Left cardiac atrium (tissue), 4 donors: ENCODE results near the gene DBF4. TPM values are rescaled to one million over a fixed set of nuclear protein-coding genes. Genes with fewer than 3 reads are reported as not detected.
"Not testable (repeated sequence)": the region's sequence is repeated elsewhere in the genome, so short reads cannot be mapped to it uniquely, and the experiment has no call there.

Source experiments
- ATAC-seq, 2 donors: fragments of 200-7000 bp; cut with Tn5 transposase; one replicate each; pipeline ENCODE4 v1.9.1; 2020; ENCODE audit warnings: mild to moderate bottlenecking in 2 of 2, moderate library complexity in 2 of 2
- DNase-seq: peaks from one replicate; pipeline ENCODE4 v3.0.0-alpha.2; 2020
- intact Hi-C, 2 donors: fragments of 100-400 bp; cut with DNase I; formaldehyde crosslinking; loops; one replicate each; pipeline versions ENCODE4 v1.14.1 to v1.15.1; 2022 to 2023
- long read RNA-seq: library from polyadenylated mRNA; unstranded; transcript quantifications from one replicate; pipeline ENCODE4 v2.0.0, GENCODE V29; 2021
- total RNA-seq, 2 donors: library from RNA; stranded (reverse); fragmentation: NEBNext Ultra II Directional; extraction: Animal tissue kit (Norgen Biotek cat#: 25700); gene quantifications; one replicate each; pipeline ENCODE4 v1.2.1, GENCODE V29; 2021
- donor health status: DM: no; HTN: yes; CAD: no.
- donor health status: DM: no; HTN: yes; CAD: no; lungs with severe emphysema.
- donor health status: DM: yes; HTN: yes; CAD: no.
- donor health status: Dilated cardiomyopathy.

DBF4 gene, protein sequence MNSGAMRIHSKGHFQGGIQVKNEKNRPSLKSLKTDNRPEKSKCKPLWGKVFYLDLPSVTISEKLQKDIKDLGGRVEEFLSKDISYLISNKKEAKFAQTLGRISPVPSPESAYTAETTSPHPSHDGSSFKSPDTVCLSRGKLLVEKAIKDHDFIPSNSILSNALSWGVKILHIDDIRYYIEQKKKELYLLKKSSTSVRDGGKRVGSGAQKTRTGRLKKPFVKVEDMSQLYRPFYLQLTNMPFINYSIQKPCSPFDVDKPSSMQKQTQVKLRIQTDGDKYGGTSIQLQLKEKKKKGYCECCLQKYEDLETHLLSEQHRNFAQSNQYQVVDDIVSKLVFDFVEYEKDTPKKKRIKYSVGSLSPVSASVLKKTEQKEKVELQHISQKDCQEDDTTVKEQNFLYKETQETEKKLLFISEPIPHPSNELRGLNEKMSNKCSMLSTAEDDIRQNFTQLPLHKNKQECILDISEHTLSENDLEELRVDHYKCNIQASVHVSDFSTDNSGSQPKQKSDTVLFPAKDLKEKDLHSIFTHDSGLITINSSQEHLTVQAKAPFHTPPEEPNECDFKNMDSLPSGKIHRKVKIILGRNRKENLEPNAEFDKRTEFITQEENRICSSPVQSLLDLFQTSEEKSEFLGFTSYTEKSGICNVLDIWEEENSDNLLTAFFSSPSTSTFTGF
- 1 to 10 TPM; 3.1 to 5.3 TPM for total RNA-seq
- long read RNA-seq, partial matches to known transcripts = 0 of 3 reads
- long read RNA-seq, other reads (novel, unspliced or antisense) = 0 of 3 reads

DNA sequence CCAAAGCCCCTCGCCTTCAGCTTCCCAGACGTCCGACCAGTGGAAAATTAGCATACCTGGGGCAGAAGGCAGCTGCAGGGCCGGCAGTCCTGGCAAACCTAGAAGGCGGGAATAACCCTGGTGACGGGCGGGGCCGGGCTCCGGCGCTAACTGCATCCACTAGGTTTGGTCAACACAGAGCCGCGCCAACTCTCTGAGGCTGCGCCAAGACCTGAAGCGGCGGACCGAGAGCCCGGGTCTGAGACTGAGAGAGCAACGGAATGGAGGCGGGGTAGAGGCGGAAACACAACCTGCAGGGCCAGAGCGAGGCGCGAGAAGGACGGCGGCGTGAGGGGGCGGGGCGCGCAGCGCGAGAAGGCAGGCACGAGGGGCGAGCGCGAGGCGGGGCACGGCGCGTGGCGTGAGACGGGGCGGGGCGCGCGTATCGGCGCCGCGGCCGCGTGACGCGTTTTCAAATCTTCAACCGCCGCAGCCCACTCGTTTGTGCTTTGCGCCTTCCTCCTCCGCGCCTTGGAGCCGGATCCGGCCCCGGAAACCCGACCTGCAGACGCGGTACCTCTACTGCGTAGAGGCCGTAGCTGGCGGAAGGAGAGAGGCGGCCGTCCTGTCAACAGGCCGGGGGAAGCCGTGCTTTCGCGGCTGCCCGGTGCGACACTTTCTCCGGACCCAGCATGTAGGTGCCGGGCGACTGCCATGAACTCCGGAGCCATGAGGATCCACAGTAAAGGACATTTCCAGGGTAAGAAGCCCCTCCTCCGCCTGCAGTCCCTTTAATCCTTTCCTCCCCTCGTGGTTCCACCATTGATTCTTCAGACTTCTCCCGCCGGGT lies at the start of gene DBF4, which contains the start of gene SLC25A40:
Gene DBF4 (plus strand): TSS at position 454 of the 829 bp plus-strand sequence. CDS start 240 bp downstream, at position 694.
Gene SLC25A40 (minus strand): TSS at position 321 of the 829 bp plus-strand sequence. CDS start 17,633 bp downstream, outside the sequence.
- peak; percentile 97 for DNase-seq
- peak; percentile 98 to 99 for ATAC-seq
- intact Hi-C loops = loop anchor here in 1 of 2 donors (10.0 kb wide), 1 partner anchor 59 kb away; the partner anchor contains the start of gene ADAM22

DNA sequence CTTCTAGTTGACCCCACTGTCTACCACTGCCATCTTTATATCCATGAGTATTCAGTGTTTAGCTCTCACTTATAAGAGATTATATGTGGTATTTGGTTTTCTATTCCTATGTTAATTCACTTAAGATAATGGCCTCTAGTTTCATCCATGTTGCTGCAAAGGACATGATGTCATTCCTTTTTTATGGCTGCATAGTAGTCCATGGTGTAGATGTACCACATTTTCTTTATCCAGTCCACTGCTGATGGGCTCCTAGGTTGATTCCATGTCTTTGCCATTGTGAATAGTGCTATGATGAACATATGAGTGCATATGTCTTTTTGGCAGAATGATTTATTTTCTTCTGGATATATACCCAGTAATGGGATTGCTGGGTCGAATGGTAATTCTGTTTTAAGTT lies 47.9 kb upstream of the DBF4 start:
- DNase-seq, intact Hi-C loops, ATAC-seq: not testable (repeated sequence)

DNA sequence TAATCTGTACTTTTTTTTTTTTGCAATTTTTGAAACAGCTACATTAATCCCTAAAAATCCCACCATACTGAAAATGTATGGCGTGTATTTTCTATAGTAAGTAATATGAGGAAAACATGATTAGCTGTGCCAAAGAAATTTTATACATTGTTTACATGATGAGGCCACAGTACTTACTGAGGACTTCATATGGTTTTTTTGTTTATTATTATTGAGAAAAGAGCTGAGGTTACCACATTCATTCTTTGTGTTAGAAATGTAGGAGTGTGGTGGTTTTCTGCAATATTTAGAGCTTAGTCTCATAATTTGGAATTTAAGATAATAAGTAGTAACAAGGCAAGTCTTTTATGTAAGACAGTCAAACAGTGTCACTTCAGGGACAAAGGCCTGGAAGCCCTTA lies 45.2 kb upstream of the DBF4 start:
- intact Hi-C loops = no loop called here

DNA sequence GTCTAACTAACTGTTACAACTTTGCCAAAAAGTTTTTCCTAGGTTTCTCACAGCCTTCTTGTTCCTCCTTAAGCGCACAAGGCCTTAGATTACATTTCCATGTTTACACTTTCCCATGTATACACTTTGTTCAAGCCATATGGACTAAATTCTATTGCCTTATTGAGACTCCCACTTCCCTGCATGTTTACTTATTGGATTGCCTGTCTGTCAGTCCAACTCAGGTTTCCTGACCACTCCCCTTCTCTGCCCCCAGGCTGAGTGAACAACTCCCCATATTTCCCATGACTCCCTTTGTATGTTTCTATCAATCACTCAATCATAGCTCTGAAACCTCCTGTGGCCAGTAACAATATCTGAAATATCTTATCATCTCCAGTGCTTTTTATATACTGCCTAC lies 43.2 kb upstream of the DBF4 start:
- intact Hi-C loops = no loop called here
- ATAC-seq (no peak), DNase-seq (no peak)

More for the DNA sequence above, 45.2 kb upstream of the DBF4 start:
- DNase-seq (no peak), ATAC-seq (no peak)

DNA sequence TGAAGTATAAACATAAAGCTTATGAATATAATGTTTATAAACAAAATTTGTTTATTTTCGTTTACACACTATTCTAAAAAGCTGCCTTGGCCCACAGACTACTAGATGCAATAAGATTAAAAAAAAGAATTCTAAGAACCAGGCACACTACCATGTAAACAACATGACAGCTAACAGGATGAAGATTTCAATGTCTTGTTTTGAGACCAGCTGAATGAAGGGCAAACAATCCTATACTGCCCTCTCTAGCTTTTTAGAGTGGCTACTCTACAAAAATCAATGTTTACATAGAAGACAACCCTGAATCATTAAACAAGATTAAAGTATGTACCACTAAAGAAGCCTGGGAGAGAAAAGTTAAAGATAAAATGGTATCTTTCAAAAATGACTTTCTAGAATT lies 38.7 kb upstream of the DBF4 start:
- intact Hi-C loops = no loop called here
- ATAC-seq = no peak
- no peak for DNase-seq

DNA sequence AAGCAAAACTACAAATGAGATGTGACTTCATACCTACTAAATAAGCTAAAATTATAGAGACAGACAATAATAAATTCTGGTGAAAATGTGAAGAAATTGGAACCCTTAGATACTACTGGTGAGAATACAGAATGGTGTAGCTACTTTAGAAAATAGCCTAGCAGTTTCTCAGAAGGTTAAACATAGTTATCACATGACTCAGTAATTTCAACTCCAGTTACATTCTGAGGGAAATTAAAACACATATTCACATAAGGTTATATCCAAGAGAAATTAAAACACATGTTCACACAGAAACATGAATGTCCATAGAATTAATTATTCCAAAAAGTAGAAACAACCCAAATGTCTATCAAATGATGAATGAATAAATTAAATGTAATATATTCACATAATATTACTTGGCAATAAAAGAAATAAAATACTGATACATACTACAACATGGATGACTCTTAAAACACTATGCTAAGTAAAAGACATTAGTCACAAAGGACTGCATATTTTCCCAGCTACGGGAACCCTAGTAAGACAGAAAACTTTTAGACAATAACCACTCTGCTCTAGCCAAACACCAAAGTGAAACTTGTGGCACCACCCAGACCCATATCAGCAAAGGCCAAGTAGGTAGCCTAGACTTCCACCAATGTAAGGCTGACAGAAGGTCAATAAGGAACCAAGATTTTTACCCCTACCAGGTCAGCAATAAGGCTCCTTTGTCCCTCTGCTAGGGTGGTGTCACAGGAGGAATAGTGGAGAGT lies 25.3 kb upstream of the DBF4 start:
- DNase-seq (no peak), ATAC-seq (no peak)
- intact Hi-C loops = no loop called here

DNA sequence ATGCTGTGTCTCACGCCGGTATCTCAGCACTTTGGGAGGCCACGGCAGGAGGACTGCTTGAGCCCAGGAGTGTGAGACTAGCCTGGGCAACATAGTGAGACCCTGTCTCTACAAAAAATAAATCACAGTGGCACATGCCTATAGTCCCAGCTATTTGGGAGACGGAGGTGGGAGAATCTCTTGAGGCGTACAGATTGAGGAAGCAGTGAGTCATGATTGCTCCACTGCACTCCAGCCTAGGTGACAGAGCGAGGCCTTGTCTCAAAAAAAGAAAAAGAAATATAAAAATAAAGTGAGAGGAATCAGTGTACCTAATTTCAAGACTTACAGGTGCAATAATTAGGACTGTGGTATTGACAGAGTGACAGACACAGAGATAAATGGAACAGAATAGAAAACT lies 24.0 kb upstream of the DBF4 start:
- no peak for ATAC-seq
- no peak for DNase-seq
- intact Hi-C loops = no loop called here

DNA sequence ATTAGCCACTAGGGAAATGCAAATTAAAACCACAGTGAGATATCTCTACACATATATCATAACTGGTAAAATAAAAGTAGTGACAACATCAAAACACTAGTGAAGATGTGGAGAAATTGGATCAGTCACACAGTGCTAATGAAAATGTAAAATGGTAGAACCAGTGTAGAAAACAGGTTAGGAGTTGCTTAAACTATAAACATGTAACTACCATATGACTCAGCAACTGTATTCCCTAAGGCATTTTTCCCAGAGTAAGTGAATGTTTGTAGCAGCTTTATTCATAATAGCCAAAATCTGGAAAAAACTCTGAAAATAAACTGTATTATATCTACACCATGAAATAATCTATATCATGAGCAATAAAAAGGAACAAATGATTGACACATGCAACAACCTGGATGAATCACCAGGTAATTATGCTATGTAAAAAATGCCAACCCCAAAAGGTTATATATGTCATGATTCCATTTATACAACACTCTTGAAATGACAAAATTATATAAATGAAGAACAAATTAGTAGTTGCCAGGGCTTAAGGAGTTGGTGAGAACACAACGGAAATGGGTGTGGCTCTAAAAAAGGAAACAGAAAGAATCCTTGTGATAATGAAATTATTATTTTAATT lies 22.9 kb upstream of the DBF4 start:
- intact Hi-C loops = no loop called here
- DNase-seq = no peak
- no peak for ATAC-seq

DNA sequence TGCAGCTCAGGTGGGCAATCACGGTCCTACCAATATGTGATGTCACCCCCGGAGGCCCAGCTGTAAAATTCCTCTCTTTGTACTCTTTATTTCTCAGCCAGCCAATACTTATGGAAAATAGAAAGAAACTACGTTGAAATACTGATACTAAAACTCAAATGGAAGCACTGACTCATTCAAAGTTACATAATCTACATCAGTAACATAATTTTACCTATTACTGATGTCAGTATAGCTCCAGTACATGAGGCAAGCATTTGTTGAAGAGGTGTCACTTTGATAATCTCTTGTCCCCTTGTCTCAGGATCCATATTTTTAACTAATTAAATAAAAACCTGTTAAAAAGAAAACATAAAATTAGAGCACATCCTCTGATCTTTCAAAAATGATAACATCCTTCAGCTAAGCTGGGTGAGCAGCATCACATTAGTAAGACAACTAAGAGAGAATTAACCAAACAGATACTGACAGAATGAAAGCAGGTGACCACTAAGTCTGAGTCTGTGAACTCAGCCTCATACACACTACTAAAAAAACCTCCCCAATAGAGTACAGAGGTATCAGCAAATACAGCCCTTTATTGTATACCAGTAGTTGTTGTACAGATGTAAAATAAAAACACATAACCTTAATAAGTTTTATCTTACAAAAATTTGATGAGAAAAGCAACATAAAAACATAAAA lies 17.7 kb upstream of the DBF4 start:
- DNase-seq = no peak
- no peak for ATAC-seq
- intact Hi-C loops = no loop called here

DNA sequence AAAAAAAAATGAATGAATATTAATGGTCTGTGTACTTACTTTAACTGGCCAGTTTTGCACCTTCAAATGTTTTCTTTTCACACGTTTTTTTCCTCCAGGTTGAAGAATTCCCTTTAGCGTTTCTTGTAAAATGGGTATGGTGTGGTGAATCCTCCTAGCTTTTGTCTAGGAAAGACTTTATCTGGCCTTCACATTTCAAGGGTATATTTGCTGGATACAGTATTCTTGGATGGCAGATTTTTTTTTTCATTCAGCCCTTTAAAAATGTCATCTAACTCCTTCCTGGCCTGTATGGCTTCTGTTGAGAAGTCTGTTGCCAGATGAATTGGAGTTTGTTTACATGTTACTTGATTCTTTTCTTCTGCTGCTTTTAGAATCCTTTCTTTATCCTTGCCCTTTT lies 10.2 kb upstream of the DBF4 start:
- no peak for DNase-seq
- intact Hi-C loops = no loop called here
- no peak for ATAC-seq

DNA sequence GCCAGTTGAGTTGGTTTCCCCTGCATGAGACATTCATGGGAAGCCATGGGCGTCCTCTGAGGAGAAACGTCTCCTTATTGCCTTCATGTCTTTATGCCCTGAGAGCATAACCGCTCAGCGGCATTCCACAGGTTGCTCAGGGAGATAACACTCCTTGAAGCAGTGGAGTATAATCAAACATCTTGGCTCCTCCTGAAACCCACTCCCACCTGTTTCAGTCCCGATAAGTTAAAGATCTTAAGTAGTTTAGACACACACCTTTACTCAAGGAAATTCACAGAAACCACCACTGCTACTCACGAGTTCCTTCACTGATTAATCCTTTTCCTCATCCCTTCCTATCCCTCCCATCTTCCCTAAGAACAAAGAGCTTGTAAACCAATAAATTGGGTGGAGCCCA lies 9.8 kb upstream of the DBF4 start:
- ATAC-seq, DNase-seq, intact Hi-C loops: not testable (repeated sequence)

DNA sequence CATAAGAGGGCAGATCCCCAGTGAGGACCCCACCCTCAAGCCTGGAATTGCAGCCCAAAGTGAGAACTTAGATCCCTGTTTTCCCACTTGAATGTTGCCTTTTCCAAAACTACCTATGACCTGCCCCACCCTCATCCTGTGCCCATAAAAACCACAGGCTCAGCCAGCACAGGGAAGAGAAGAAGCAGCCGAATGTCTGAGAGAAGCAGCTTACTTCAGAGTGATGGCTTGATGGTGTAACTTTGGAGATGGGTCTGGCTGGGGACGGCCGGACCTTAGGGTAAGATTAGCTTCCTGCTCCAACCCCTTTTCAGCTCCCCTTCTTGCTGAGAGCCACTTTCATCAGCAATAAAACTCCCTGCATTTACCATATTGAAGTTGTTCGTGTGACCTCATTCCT lies 5.8 kb upstream of the DBF4 start:
- DNase-seq = no peak
- intact Hi-C loops = loop anchor here in 1 of 2 donors (10.0 kb wide), 1 partner anchor 64 kb away; the partner anchor contains the start of gene ADAM22
- no peak for ATAC-seq

DNA sequence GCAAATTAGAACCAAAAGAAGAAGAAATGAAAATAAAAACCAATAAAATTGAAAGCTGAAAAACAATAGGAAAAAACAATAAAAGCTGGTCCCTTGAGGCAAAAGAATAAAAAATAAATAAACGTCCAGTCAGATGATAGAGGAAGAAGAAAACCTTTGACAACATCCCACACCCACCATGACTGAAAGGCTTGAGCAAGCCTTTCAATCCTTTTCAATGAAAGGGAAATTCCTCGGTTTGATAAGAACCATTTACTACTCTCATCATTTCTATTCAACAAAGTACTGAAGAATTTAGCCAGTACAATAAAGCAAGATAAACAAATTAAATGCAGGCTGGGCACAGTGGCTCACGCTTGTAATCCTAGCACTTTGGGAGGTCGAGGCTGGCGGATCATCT lies 3.9 kb upstream of the DBF4 start:
- ATAC-seq (no peak), DNase-seq (no peak)
- intact Hi-C loops = loop anchor here in 1 of 2 donors (10.0 kb wide), 1 partner anchor 62 kb away; the partner anchor contains the start of gene ADAM22

DNA sequence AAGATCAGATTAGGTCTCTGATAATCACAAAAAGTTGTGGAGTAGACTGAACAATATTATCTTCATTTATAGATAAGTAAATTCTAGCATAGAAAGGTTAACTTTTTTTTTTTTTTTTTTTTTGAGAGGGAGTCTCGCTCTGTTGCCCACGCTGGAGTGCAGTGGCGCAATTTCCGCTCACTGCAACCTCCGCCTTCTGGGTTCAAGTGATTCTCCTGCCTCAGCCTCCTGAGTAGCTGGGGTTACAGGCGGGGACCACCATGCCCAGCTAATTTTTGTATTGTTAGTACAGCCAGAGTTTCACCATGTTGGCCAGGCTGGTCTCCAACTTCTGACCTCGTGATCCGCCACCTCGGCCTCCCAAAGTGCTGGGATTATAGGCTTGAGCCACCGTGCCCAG lies 3.0 kb upstream of the DBF4 start:
- ATAC-seq, DNase-seq: not testable (repeated sequence)
- intact Hi-C loops = loop anchor here in 1 of 2 donors (10.0 kb wide), 1 partner anchor 61 kb away; the partner anchor contains the start of gene ADAM22

DNA sequence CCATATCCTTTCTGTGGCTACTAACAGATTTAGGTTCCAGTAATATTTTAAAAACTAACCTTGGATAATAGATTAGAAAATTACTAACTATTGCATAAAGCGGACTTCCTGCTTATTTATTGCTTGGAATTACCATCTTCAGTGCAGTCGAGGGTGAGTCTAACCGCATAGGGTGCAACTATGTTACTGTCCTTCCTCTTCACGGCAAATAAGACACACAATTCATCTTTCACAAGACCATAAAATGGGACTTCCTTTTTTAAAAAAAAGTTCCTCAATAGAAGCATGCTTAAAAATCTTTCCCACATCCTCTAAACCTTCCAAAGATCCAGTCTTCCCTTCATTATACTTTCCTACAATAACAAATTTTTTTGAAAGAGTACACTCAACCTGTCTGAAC lies 2.2 kb upstream of the DBF4 start:
- intact Hi-C loops = loop anchor here in 1 of 2 donors (10.0 kb wide), 1 partner anchor 61 kb away; the partner anchor contains the start of gene ADAM22
- DNase-seq = no peak
- no peak for ATAC-seq

DNA sequence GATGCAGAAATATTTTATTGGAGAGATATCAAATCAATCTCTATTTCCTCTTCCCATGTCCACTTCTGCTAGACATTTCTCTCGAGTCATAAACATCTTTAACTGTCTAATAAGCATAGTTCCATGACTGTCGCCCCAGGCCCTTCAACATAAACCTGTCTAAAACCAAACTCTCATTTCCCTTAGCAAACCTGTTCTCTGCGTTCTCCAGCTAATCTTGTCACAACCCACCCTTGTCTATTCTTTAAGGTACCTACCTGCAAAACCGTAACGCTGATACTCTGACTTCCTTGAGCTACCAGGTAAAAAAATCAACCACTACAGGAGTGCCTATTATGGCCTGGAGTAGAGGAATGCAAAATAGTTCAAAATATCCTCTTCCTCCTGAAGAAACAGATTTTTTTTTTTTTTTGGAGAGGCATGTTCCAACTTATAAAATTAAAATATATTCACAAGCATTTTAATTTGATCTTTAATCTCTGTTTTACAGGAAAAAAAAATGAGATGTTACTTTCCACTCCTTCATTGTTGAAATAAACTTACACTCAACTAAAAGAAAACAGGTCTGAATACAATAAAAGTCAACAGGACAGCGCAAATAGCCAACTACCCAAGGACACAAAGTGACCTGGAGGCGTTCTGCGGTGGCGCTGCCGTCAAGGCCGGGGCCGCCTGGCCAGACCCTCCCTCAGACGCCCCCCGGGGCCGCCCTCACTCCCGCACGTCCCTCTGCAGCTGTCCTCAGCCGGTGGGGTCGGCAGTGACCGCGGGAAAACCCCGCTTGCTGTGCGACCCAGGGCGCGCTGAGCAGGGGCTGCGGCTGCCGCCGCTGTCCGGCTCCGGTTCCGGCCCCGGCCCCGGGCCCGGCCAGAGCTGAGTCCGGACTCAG lies 898 bp upstream of the DBF4 start:
- peak; percentile 30 for DNase-seq
- ATAC-seq = peak in 1 of 2 donors; percentile 28
- intact Hi-C loops = loop anchor here in 1 of 2 donors (10.0 kb wide), 1 partner anchor 59 kb away; the partner anchor contains the start of gene ADAM22
